Fibroblast of upper back skin (primary cell): ENCODE measurements around the gene KIF17.

Experiments
- DNase-seq: peaks from one replicate; pipeline ENCODE4 v3.0.0-alpha.2; 2013

Gene KIF17

GRCh38 chr1:20616847-20617487 is 100.8 kb downstream of the KIF17 start:
- DNase-seq = no peak

GRCh38 chr1:20615946-20616846 is 101.6 kb downstream of the KIF17 start:
- no peak for DNase-seq

GRCh38 chr1:20614131-20614579 is 103.7 kb downstream of the KIF17 start:
- no peak for DNase-seq
